HCT116 (cell line): ENCODE measurements around the gene SELENOM. TPM values are rescaled to one million over a fixed set of nuclear protein-coding genes. Genes with fewer than 3 reads are reported as not detected.

Experiments used
- ATAC-seq: fragments of 200-7000 bp; cut with Tn5 transposase; 2 replicates; pipeline ENCODE4 v1.9.1; 2020; ENCODE audit warnings: mild to moderate bottlenecking, moderate library complexity
- BruUV-seq: library from RNA; stranded (reverse); fragments of 400-500 nt; replicated peaks from 2 replicates; lab custom pipeline; 2021; lab: Mats Ljungman, UMichigan
- CTCF ChIA-PET: fragments of 300-600 bp; sonication (Branson Sonifier 250); formaldehyde crosslinking; loops from one replicate; lab custom pipeline; 2021; ENCODE audit warnings: antibody characterized with exemption; lab: Charles Lee
- POLR2A ChIA-PET: fragments of 300-600, 350-600 bp; sonication (Branson Sonifier 250); formaldehyde crosslinking; loops from one replicate; lab custom pipeline; 2021; ENCODE audit warnings: antibody characterized with exemption; lab: Charles Lee
- RAD21 ChIA-PET, 2 experiments: fragments of 300-600 bp; sonication (Branson Sonifier 250); formaldehyde crosslinking; loops; one replicate each; lab custom pipeline; 2023; ENCODE audit warnings: low total read pairs in 2 of 2; ENCODE audit not compliant: uncharacterized antibody in 2 of 2, unreplicated experiment in 2 of 2, low non-redundant PET in 1 of 2; lab: Charles Lee
- DNase-seq: peaks from one replicate; pipeline ENCODE4 v3.0.0-alpha.2; 2010; ENCODE audit warnings: low read depth, low spot score
- H2AFZ ChIP-seq: fragments of 200-600 bp; shearing (Covaris generic), sonication (generic); 2 replicates; pipeline ENCODE4 v1.6.1; 2017; ENCODE audit warnings: low read depth, mixed run types, mixed read lengths, antibody characterized with exemption, low read length; ENCODE audit not compliant: poor library complexity, severe bottlenecking
- H3K27ac ChIP-seq: 2 replicates; pipeline ENCODE4 v1.5.1; 2012; ENCODE audit warnings: low read depth, low read length
- H3K27me3 ChIP-seq: fragments of 200-600 bp; sonication (generic); 2 replicates; pipeline ENCODE4 v1.6.1; 2016; ENCODE audit warnings: mixed run types, low read length, mixed read lengths; ENCODE audit not compliant: insufficient read depth
- H3K36me3 ChIP-seq, 2 experiments: fragments of 200-500 bp in 1 of 2; fragments of 200-600 bp in 1 of 2; sonication (Bioruptor generic) in 1 of 2; sonication (generic) in 1 of 2; 2 replicates each; pipeline versions ENCODE4 v1.5.1 to v1.6.1; 2014 to 2016; ENCODE audit warnings: low read length in 2 of 2, inconsistent platforms in 1 of 2, mixed read lengths in 1 of 2, mixed run types in 1 of 2; ENCODE audit not compliant: insufficient read depth in 2 of 2, control insufficient read depth in 1 of 2
- H3K4me1 ChIP-seq, 2 experiments: fragments of 200-600 bp in 1 of 2; sonication (generic) in 1 of 2; 2 replicates each; pipeline versions ENCODE4 v1.5.1 to v1.6.1; 2012 to 2017; ENCODE audit warnings: low read length in 2 of 2, inconsistent platforms in 1 of 2, mild to moderate bottlenecking in 1 of 2, mixed read lengths in 1 of 2, mixed run types in 1 of 2, moderate library complexity in 1 of 2; ENCODE audit not compliant: insufficient read depth in 2 of 2, control insufficient read depth in 1 of 2
- H3K4me2 ChIP-seq: fragments of 200-600 bp; sonication (generic); 2 replicates; pipeline ENCODE4 v1.6.1; 2017; ENCODE audit warnings: mixed run types, low read length, mixed read lengths
- H3K4me3 ChIP-seq, 2 experiments: fragments of 200-600 bp in 1 of 2; sonication (generic) in 1 of 2; replicated peaks in 1 of 2; 2 replicates each; pipeline ENCODE4 v1.5.1; 2011 to 2016; ENCODE audit warnings: low read length in 2 of 2, control low read depth in 1 of 2, low read depth in 1 of 2, mild to moderate bottlenecking in 1 of 2, mixed read lengths in 1 of 2, mixed run types in 1 of 2
- H3K79me2 ChIP-seq: fragments of 200-600 bp; sonication (generic); 2 replicates; pipeline ENCODE4 v1.6.1; 2017; ENCODE audit warnings: mild to moderate bottlenecking, mixed run types, low read length, moderate library complexity, mixed read lengths; ENCODE audit not compliant: insufficient read depth
- H3K9ac ChIP-seq: fragments of 200-600 bp; sonication (generic); 2 replicates; pipeline ENCODE4 v1.6.1; 2016; ENCODE audit warnings: low read length, mixed read lengths
- H3K9me2 ChIP-seq: fragments of 200-600 bp; sonication (generic), shearing (Covaris generic); 2 replicates; pipeline ENCODE4 v1.6.1; 2017; ENCODE audit warnings: mixed run types, mild to moderate bottlenecking, moderate library complexity; ENCODE audit not compliant: insufficient read depth
- H3K9me3 ChIP-seq, 2 experiments: fragments of 200-500 bp in 1 of 2; fragments of 200-600 bp in 1 of 2; sonication (Bioruptor generic) in 1 of 2; sonication (generic) in 1 of 2; 2 replicates each; pipeline ENCODE4 v1.6.1; 2014 to 2017; ENCODE audit warnings: low read length in 2 of 2, mixed read lengths in 2 of 2, inconsistent platforms in 1 of 2, low read depth in 1 of 2, mild to moderate bottlenecking in 1 of 2, mixed run types in 1 of 2, moderate library complexity in 1 of 2; ENCODE audit not compliant: control insufficient read depth in 1 of 2, insufficient read depth in 1 of 2
- H4K20me1 ChIP-seq: fragments of 200-600 bp; sonication (generic), shearing (Covaris generic); 2 replicates; pipeline ENCODE4 v1.6.1; 2017; ENCODE audit warnings: mixed run types, mild to moderate bottlenecking, moderate library complexity; ENCODE audit not compliant: insufficient read depth
- CEBPB ChIP-seq: IDR thresholded peaks from 2 replicates; pipeline ENCODE4 v1.6.1; 2012; ENCODE audit warnings: low read depth
- CTCF ChIP-seq, 3 experiments: fragments of 200-600 bp in 1 of 3; sonication (generic) in 1 of 3; IDR thresholded peaks in 2 of 3; conservative IDR thresholded peaks in 1 of 3; 2 replicates each; pipeline ENCODE4 v1.5.1; 2012 to 2017; ENCODE audit warnings: low read depth in 2 of 3, low read length in 2 of 3, antibody characterized with exemption in 1 of 3, borderline replicate concordance in 1 of 3, control low read depth in 1 of 3, mild to moderate bottlenecking in 1 of 3, mixed read lengths in 1 of 3, mixed run types in 1 of 3, moderate library complexity in 1 of 3; ENCODE audit not compliant: insufficient read depth in 1 of 3
- POLR2AphosphoS5 ChIP-seq: IDR thresholded peaks from 2 replicates; pipeline ENCODE4 v1.6.1; 2011; ENCODE audit warnings: mild to moderate bottlenecking, low read depth, low read length, moderate library complexity
- ZBTB33 ChIP-seq: IDR thresholded peaks from 2 replicates; pipeline ENCODE4 v1.6.1; 2011; ENCODE audit warnings: mild to moderate bottlenecking, low read length, moderate library complexity; ENCODE audit not compliant: insufficient replicate concordance; ENCODE audit errors: extremely low read depth
- intact Hi-C: fragments of 100-400 bp; cut with micrococcal nuclease; formaldehyde crosslinking; loops from 2 replicates; pipeline ENCODE4 v1.10.0; 2022
- total RNA-seq: library from RNA; stranded (reverse); gene quantifications from one replicate; pipeline ENCODE4 v1.2.1, GENCODE V29; 2021; ENCODE audit not compliant: unreplicated experiment

SELENOM gene
- total RNA-seq, 1 experiment from 2014 or later, result 65.6 TPM

GRCh38 chr22:31139866-31140716 lies 32.7 kb upstream of the SELENOM start, which contains the start of gene PLA2G3:
TSS of gene PLA2G3 (minus strand) at chr22:31140508. CDS start at chr22:31140354, 154 bp downstream.
- Histone ChIP-seq H3K9me3 (no peaks in the 10 kb centered on the region), H3K36me3 (no peaks in the 10 kb centered on the region), H3K79me2 (no peaks in the 10 kb centered on the region), H3K4me2 (no peak within 1 kb of the TSS), H3K27me3 (no peaks in the 10 kb centered on the region), H3K27ac (no peak within 1 kb of the TSS), H3K9me2 (no peaks in the 10 kb centered on the region), H3K4me3 (no peak within 1 kb of the TSS), H2AFZ (no peak within 1 kb of the TSS), H3K4me1 (peaks cover 0 to 10% of the 10 kb centered on the region in 2 experiments; a peak in 2 of 4 replicates), H4K20me1 (no peaks in the 10 kb centered on the region), H3K9ac (no peak within 1 kb of the TSS)
- ChIA-PET POLR2A (no interaction called here), RAD21 (no interaction called here), CTCF (interaction anchor here (1.3 kb wide), 1 partner anchor 33 kb away, joined by 3 read pairs; the partner anchor contains the start of gene SELENOM)
- intact Hi-C loops, result no loop called here
- TF ChIP-seq ZBTB33 (no peak), CEBPB (no peak), CTCF (IDR thresholded peaks at IDR 0.05 in 2 of 3, conservative IDR thresholded peaks at IDR 0.05 in 1 of 3; ENCODE audit: borderline replicate concordance in 1 of 3, insufficient read depth in 1 of 3, low read depth in 2 of 3, low read length in 2 of 3) (no peak), POLR2AphosphoS5 (no peak)
- no TSS peak for BruUV-seq
- DNase-seq, result no peak
- ATAC-seq, result peak; percentile 62
